Medulla oblongata (tissue), 1 donor: ENCODE data around the gene CLEC5A.
"Not testable (repeated sequence)": the region's sequence is repeated elsewhere in the genome, so short reads cannot be mapped to it uniquely, and the experiment has no call there.

Experiments used
- DNase-seq: peaks from one replicate; pipeline ENCODE4 v3.0.0-alpha.2; 2015; ENCODE audit errors: extremely low spot score

Gene CLEC5A

DNA sequence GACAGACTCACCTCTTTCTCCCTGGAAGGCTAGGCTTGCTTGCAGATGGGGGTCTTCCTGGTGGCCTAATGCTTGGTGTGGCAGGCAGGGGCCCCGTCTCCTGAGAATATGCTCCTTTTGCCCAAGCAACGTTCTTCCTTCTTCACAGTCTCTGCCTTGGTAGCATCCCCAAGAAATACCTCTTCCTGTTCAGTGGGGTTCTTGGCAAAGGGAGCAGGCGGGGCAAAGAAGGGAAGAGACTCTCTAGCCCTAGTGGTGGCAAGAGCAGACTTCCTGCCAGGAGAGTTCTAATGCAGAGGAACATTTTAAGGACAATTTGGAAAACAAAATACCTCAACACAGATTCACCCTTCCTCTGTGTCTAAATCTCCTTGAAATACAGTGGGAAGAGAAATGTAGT is at the start of gene CLEC5A:
Gene CLEC5A (minus strand): TSS at position 179 of the 400 bp plus-strand sequence. CDS start 682 bp downstream, outside the sequence.
- DNase-seq: no peak

DNA sequence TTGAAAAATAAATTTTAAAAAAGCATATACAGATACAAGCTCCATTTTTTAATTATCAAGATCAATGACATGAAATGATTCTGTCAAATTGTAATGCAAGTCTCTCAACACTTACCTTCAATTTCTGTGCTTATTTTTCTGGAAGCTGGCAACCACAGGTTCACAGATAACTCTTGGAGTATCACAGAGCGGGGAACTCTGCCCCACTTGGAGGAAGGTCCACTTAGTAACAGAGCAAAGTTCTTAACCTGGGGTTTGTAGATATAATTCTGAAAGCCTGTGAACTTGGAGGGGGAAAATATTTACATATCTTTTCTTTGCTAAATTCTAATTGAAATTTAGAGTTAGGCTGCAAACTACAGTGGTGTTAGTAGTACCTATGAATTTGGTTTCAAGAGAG is 46.6 kb upstream of the CLEC5A start:
- DNase-seq: no peak

- no peak for DNase-seq
Observed at GRCh38 chr7:141992688-141993087, 45.9 kb upstream of the CLEC5A start.

DNA sequence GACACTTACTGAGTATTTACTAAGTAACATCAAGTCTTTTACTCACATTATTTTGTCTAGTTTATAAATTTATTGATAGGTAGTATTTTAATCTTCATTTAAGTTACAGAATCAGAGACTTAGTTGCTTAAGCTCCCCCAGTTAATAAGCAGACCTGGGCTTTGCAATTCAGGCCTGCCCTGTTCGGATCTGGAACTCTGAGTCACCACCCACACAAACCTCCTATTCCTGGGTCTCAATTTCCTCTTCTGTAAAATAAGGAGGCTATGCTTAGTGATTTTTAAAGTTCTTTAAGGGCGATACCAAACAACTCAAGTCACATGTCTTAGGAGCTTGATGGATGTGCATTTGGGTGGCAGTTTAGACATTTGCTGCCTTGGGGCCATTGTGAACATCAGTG is 45.4 kb upstream of the CLEC5A start:
- DNase-seq: no peak

GRCh38 chr7:141991140-141991539 is 44.4 kb upstream of the CLEC5A start:
- DNase-seq: no peak

DNA sequence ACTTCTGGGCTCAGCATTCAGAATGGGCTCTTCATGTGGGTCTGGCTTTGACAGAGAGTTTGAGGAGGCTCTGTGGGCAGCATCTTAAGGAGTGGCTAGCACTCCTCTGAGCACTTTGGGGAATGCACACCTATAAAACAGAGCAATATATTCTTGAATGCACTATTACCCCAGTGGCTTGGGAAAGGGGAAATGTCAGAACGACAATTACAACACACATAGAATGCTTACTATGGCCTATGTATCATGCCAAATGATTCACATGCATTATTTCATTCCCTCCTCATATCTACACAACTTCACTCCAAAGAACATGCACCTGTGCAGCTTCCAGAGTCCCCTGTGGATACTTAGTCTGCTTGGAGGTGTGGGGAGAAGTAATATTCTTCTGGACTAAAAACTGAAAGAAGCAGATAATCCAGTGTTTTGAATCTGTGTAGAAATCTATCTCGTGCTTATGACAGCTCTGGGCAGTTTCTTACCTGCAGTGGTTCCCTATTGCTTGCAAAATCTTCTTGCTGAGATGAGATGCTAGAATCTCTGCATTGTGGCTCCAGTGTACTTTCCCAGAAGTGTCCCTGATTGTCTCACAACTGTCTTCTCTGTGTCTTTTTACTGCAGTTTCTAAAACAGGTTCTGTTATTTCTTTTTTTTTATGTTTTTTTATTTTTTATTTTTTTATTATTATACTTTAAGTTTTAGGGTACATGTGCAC is 43.4 kb upstream of the CLEC5A start:
- no peak for DNase-seq

DNA sequence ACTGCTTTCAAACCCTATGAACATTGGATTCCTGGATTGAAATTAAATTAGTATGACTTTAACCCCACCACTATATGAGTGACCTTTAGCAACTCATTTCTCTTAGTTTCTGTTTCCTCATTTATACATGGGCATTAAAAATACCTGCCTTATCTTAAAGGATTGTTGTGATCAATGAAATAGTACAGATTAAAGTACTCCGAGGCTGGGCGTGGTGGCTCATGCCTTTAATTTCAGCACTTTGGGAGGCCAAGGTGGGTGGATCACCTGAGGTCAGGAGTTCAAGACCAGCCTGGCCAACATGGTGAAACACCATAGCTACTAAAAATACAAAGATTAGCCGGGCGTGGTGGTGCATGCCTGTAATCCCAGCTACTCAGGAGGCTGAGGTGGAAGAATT is 41.0 kb upstream of the CLEC5A start:
- DNase-seq: not testable (repeated sequence)

DNA sequence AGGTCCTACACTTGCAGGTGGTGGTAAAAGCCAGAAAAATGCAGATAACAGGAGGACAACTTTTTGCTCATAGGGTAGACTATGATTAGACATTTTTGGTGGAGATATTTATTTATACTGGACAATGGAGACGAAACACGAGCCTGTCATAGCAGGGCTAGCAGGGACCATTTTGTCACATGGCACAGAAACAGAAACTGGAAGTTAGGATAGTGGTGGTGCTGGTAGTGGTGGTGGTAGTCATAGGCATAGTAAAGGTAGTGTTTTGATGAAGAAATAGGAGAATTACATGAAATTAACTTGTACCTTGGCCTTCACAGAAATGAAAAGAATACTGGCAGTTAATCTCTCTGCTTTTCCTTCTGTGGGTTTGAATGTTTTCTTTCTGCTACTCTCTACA is 40.1 kb upstream of the CLEC5A start:
- no peak for DNase-seq

- not testable (repeated sequence) for DNase-seq
Observed at GRCh38 chr7:141985926-141986325, 39.2 kb upstream of the CLEC5A start.

DNA sequence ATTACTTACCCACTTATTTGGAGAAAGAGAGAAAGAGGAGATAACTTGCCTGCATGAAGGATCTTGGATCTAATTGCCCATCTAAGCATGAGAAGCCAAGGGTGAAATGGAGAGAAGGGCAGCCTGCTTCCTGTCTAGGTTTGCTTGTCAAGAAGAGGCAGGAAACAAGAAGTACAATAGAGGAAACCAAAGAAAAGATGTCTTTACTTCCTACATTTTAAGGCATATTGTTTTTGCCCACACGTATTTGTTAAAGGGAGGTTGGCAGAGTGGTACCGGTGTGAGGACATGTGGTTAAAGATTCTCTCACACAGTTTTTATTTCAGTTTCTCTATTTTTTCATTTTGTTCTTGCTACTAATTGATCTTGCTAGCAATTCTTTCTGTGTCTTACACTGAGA is 32.8 kb upstream of the CLEC5A start:
- DNase-seq: no peak

- no peak for DNase-seq
Observed at GRCh38 chr7:141978351-141978750, 31.6 kb upstream of the CLEC5A start.

GRCh38 chr7:141976524-141977245 is 29.9 kb upstream of the CLEC5A start:
- no peak for DNase-seq

- peak; percentile 85 for DNase-seq
Observed at GRCh38 chr7:141975806-141976523, 29.2 kb upstream of the CLEC5A start.

DNA sequence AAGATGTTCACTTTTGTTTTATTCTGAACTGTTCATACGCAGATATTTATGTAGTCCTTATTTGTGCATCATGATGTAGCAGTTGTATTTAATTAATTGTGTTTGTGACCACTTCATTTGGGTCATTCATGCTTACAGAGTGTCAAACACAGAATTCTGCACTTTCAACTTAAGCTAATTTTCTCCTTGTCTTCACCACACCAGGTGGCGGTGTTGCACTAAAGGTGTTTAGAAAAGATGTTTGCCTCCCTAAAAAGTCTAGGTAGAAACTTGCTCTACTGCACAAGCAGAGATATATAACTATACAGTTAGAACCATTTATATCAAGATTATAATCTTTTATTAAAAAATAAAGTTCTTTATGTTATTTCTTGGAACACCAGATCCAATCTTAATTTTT is 28.1 kb upstream of the CLEC5A start:
- no peak for DNase-seq

DNA sequence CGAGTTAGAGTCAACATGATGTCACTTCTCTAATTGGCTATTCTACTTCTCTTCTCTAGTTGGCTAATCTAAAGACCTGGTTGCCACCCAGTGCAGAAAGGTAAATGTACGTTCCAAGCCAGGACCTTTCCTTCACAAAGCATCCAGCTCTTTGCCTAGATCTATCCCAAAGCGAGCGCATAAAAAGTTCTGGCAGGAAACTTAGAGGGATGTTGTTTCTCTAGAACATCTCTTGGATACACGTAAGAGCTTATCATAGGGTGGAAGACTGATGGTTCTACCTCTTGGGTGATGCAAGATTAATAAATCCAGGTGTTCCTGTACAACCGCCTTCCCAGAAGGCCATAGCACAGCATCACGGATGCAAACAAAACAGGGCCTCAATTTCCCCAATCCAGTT is 26.9 kb upstream of the CLEC5A start, which contains the start of gene TAS2R38:
Gene TAS2R38 (minus strand): TSS at position 101 of the 400 bp plus-strand sequence. CDS start 84 bp downstream, at position 17.
- no peak for DNase-seq

DNA sequence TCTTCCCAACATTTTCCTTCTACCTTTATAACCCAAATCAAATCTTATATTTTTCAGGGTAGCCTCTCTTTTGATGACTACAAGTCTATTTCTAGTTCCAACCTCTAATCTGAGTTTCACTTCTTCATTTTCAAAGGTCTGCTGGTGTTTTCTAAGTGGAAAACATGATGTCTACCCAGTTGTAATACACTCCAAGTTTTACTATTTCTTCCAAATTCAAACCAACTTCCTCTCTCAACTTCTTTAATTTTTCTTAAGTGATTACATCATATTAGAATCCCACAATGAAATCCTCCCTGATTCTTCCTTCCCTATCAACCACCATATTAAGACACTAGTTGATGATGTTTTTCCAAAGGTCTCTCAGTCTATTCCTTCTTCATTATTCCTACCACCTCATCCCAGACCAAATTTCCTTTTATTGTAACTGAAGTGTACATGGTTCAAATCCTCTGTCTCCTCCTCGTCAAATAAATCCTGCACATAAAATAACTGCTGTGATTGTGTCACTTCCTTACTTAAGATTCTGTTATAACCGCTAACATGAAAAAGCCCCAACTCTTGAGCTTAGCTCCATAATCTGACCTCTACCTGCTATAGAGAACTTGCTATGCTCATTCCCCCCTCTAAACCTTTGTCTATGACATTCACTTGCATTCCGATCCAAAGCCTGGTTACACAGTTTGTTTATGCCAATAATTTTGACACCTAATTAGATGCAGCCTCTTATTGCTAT is 14.1 kb upstream of the CLEC5A start:
- peak; percentile 65 for DNase-seq

GRCh38 chr7:141956084-141956483 is 9.3 kb upstream of the CLEC5A start:
- DNase-seq: peak; percentile 41

DNA sequence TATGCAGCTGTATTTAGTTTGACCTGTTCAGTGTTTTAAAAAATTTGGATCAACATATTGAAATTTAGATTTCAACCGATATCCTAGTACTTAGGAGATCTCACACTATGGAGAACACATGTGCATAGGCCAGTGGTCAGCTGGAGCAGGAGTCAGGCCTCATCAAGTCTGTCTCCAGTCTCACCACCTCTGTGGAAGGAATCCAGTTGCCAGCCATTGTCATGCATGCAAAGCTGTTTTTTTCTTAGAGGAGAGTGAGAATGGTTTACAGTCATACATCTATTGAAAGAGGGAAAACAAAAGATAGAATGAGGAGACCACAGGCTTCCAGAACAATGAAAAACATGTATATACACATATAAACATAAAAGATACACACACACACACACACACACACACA is 7.6 kb upstream of the CLEC5A start:
- DNase-seq: no peak

DNA sequence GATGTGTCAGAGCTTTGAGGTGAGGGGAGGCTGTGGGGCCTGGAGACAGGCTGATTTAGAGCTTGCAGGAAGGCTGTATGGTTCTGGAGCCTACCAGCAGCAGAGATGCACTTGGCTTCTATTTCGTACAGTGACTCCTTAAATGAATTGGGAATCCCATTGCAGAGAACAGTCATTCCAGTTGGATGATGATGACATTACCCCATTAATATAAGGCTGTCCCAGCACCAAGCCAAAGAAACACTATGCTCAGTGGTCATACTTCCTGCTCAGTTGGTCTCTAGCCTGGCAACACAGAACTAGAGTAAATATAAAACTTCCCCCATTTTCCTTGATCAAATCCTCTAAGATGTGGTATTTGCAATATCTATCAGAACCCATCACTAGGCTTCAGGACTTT is 5.7 kb upstream of the CLEC5A start:
- DNase-seq: no peak

GRCh38 chr7:141950806-141951205 is 4.0 kb upstream of the CLEC5A start:
- no peak for DNase-seq

- DNase-seq: no peak
Observed at GRCh38 chr7:141949911-141950310, 3.1 kb upstream of the CLEC5A start.

- no peak for DNase-seq
Observed at GRCh38 chr7:141949451-141949850, 2.7 kb upstream of the CLEC5A start.
